ENCODE measurements around the gene HCFC2. TPM values are rescaled to one million over a fixed set of nuclear protein-coding genes. Genes with fewer than 3 reads are reported as not detected.
A peak's percentile ranks its signal among the peaks of the same experiment; 100 is the strongest.

HCFC2 gene
- total RNA-seq, 4 donors from 2014 or later = 20.2 to 33.5 (median 30.6) TPM

GRCh38 chr12:104133866-104134265 lies 69.5 kb downstream of the HCFC2 start:
- TF ChIP-seq POLR2A (IDR thresholded peaks at IDR 0.05) (no peak), CTCF (IDR thresholded peaks at IDR 0.05) (no peak), EP300 (IDR thresholded peaks at IDR 0.05) (no peak)
- no peaks in the 10 kb centered on the region for H3K27me3 ChIP-seq
- peaks cover 0 to 82% (median 17%) of the 10 kb centered on the region in 4 donors for H3K4me1 ChIP-seq
- H3K9me3 ChIP-seq = no peaks in the 10 kb centered on the region
- no peak overlapping the region for H3K27ac ChIP-seq
- H3K36me3 ChIP-seq = peaks cover 0 to 46% (median 0%) of the 10 kb centered on the region in 3 donors
- no peak overlapping the region for H3K4me3 ChIP-seq
- DNase-seq (ENCODE audit: low spot score in 2 of 2) = no peak
- WGBS, 2 donors = 72 to 80% methylated on average over 1 of the region's 1 CpG

- Histone ChIP-seq H3K4me1 (peaks cover 0 to 83% (median 19%) of the 10 kb centered on the region in 4 donors), H3K36me3 (peaks cover 0 to 39% (median 0%) of the 10 kb centered on the region in 3 donors), H3K27me3 (no peaks in the 10 kb centered on the region), H3K27ac (no peak overlapping the region), H3K9me3 (no peaks in the 10 kb centered on the region), H3K4me3 (no peak overlapping the region)
- WGBS, 2 donors = 94 to 100% methylated on average over 1 of the region's 1 CpG
- TF ChIP-seq CTCF (IDR thresholded peaks at IDR 0.05) = no peak
- TF ChIP-seq POLR2A (IDR thresholded peaks at IDR 0.05) = no peak
- no peak for TF ChIP-seq EP300 (IDR thresholded peaks at IDR 0.05)
- DNase-seq (ENCODE audit: low spot score in 2 of 2) = no peak
Measured at GRCh38 chr12:104134882-104135281, 70.6 kb downstream of the HCFC2 start.

- Histone ChIP-seq H3K27ac (peak overlapping the region; percentile 62 to 93 (median 85)), H3K4me1 (peaks cover 0 to 66% (median 19%) of the 10 kb centered on the region in 4 donors)
- TF ChIP-seq POLR2A (IDR thresholded peaks at IDR 0.05) = no peak
- TF ChIP-seq CTCF (IDR thresholded peaks at IDR 0.05) = no peak
- TF ChIP-seq EP300 (IDR thresholded peaks at IDR 0.05) = no peak
Measured at GRCh38 chr12:104136577-104136976, 72.2 kb downstream of the HCFC2 start.

GRCh38 chr12:104137001-104137901 lies 72.9 kb downstream of the HCFC2 start:
- TF ChIP-seq CTCF (IDR thresholded peaks at IDR 0.05) (no peak), POLR2A (IDR thresholded peaks at IDR 0.05) (no peak), EP300 (IDR thresholded peaks at IDR 0.05) (no peak)
- H3K4me3 ChIP-seq = peak overlapping the region; percentile 68 to 94 (median 82)
- peaks cover 0 to 20% (median 0%) of the 10 kb centered on the region in 3 donors for H3K36me3 ChIP-seq
- H3K27me3 ChIP-seq = no peaks in the 10 kb centered on the region
- H3K27ac ChIP-seq = peak overlapping the region; percentile 62 to 93 (median 85)
- DNase-seq (ENCODE audit: low spot score in 2 of 2) = no peak
- H3K9me3 ChIP-seq = no peaks in the 10 kb centered on the region
- WGBS, 2 donors = 1% methylated on average over 27 to 30 of the region's 78 CpGs
- peaks cover 0 to 59% (median 19%) of the 10 kb centered on the region in 4 donors for H3K4me1 ChIP-seq

More at GRCh38 chr12:104136577-104136976, 72.2 kb downstream of the HCFC2 start:
- H3K9me3 ChIP-seq = no peaks in the 10 kb centered on the region
- no peak for DNase-seq (ENCODE audit: low spot score in 2 of 2)
- peaks cover 0 to 25% (median 0%) of the 10 kb centered on the region in 3 donors for H3K36me3 ChIP-seq
- H3K4me3 ChIP-seq = peak overlapping the region; percentile 68 to 94 (median 82)
- no peaks in the 10 kb centered on the region for H3K27me3 ChIP-seq

Data from tibial nerve (tissue), 4 donors.